ENCODE data around the gene PEAK1. TPM values are rescaled to one million over a fixed set of nuclear protein-coding genes. Genes with fewer than 3 reads are reported as not detected.
"Not testable (repeated sequence)": the region's sequence is repeated elsewhere in the genome, so short reads cannot be mapped to it uniquely, and the experiment has no call there.

PEAK1 gene
- polyA plus RNA-seq, 1 donor, result 39.8 TPM

DNA sequence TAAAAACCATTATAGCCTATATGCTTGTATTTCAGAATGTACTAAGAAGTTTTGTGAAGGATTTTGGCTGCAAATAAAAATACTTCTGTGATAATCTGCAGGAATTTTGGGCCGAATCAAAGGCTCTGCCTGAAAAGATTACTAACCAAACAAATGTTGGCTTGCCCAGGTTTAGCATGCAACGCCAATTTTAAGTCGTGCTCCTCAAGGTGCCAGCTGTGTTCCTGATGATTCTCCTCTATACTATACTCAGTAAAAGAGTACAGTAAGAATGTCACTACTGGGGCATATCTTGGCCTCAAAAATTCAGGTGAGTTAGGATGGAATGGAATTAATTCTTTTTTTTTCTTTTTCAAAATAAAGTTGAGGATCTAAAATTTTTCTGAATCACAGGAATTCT lies 198.2 kb downstream of the PEAK1 start:
- no peak for DNase-seq

DNA sequence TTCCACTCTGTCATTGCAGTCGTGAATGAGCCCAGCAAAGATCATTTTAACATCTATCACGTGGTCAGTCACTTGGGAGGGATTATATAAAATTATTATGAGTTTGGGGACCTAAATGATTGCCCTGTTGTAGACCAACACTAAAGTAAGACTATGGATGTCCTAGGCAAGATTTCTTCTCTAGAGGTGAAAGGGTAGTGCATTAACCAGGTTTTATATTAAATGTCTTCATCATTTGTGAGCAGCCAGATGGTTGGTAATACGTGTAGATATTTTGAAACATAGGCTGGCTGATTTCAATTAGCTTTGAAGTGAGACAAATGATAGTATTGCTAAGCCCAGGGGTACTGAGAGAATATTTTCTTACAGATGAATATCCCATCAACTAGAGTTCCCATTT lies 198.7 kb downstream of the PEAK1 start:
- no peak for DNase-seq

DNA sequence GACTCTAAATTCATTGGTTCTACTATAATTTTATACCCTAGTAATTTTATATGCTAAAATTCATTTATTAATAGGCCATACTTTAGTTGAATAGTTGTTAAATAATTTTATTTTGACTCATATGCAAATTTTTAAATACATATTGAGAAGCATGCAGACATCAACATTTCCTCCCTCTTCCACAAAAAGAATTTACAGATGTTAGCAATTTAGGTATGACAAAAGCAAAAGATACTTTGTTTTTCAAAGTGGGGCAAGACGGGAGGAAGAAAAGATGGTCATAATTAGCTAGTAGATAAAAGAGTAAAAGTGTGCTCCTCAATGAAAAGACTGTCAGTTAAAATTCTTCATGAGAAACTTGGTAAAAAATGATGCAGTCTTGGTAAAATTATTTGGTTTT lies 200.1 kb downstream of the PEAK1 start:
- no peak for DNase-seq

DNA sequence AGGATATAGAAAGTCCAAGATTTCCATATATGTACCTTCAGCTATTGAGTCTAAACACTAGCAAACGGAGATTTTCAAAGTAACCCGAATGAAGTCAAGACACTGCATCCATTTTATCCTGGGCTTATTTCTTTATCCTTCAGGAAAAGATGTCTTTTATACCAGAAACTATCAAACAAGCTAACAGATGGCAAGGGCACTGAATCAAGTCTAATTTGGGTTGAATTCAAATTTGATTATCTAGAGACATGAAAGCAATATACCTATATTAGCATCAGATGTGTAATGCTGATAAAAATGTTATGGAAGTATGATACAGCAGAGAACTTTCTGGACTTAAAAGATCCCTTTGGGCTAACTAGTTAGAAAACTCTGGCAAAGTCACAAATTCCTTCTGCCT lies 210.7 kb downstream of the PEAK1 start:
- no peak for DNase-seq

DNA sequence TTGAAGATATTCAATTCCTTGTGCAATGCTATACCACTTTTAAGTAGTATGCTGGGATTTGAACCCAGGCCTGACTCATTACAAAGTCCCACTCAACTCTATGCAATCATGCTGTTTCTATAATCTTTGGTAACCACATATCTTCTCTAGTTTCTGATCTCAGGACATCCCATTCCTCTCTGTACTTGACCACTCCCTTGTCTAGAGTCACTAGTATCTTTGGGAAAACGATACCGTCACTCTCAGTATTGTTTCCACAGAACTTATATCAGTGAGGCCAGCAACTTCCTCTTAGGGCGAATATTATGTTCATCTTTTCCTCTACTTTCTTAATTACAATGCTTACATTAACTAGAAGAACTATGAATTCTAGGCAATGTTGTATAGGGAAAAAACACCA lies 211.7 kb downstream of the PEAK1 start:
- no peak for DNase-seq

DNA sequence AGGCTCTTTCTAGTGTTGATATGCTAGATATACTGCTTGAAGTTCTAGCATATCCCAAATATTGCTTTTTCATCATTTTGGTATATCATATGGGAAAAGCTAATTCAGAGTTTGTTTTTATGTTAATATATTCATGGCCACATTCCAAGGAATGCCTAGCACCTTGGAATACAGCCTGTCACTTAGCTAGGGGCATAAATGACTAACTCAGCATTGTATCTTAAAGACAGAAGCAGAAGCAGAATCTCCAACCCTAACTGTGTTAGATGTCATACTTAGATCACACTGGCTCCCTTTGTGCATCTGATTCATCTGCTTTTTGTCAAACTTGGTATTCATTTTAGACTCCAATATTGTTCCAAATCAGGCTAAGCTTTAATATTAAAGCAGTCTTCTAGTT lies 218.2 kb downstream of the PEAK1 start:
- DNase-seq, result no peak

DNA sequence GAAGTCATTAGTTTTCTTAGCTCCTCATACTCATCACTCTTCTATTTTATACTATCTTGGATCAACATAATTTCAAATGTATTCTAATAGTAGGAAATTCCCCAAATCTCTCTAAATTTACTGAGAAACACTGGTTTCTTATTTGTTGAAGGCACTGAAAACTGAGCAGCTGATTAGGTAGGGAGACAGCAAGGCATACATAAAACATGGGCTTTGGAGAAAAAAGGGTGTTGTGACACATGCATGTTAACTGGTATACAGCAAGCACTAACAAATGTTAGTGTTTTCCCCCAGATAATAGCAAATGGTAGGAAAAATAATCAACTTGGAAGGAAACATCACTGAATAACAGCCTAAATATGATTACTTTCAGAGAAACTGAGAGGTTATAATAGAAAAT lies 223.5 kb downstream of the PEAK1 start:
- no peak for DNase-seq

DNA sequence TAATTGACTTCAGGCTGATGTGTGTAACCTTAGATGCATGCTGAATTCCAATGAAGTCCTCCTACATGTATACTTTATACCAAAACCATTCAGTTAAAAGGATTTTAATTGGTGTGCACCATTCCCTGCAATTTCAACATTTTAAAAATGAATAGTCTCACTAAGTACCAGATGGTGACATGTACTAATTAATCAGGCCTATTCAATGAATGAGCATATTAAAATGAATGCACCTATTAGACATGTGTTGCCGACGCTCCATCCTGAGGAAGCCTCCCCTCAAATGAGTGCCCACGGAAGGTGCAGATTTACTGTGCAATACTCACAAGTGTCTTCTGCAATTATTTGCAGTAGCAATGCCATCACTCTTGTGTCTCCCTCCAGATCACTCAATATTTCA lies 224.3 kb downstream of the PEAK1 start:
- no peak for DNase-seq

DNA sequence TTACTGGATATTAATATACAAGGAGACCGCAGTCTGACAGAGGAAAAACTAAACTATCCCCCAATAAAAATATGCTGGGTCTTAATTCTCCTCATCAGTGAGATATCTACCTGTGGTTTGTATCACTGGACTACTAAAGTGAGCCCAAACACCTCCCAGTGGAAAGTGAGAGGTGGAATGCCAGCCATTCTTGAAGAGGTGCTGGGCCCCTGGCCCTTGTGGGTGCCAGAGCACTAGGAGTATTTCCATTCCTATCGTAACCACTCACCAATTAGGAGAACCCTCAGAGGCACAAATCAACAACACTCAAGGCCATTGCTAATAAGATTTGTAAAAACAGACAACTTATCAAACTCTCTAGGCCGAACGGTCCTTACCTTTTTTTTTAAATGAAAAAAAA lies 227.5 kb downstream of the PEAK1 start:
- DNase-seq, result no peak

DNA sequence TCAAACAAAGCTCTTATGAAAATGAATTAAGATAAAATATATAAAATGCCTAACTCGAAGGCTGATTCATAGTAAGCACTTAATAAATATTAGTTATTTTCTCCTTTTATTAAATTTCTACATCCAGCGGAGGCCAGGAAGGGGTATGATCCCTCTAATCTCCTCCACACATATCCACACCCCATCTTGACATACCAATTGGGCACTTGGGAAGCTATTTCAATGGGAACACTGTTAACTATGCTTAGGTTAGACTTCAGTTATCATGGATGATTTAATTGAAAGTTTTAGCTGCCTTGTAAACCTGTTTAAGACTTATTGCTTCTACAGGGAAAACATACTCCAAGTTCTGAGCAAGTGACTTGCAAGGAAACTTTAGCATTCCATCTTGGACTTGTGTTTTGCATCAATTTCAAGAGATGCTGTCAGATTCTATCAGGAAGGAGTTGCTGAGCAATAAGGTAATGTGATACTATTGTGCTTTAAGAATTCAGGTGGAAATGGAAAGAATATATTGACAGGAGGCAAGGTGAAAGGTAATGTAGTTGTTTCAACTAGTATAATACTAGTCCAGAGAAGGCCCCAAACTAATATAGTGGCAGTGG lies 228.6 kb downstream of the PEAK1 start:
- no peak for DNase-seq

DNA sequence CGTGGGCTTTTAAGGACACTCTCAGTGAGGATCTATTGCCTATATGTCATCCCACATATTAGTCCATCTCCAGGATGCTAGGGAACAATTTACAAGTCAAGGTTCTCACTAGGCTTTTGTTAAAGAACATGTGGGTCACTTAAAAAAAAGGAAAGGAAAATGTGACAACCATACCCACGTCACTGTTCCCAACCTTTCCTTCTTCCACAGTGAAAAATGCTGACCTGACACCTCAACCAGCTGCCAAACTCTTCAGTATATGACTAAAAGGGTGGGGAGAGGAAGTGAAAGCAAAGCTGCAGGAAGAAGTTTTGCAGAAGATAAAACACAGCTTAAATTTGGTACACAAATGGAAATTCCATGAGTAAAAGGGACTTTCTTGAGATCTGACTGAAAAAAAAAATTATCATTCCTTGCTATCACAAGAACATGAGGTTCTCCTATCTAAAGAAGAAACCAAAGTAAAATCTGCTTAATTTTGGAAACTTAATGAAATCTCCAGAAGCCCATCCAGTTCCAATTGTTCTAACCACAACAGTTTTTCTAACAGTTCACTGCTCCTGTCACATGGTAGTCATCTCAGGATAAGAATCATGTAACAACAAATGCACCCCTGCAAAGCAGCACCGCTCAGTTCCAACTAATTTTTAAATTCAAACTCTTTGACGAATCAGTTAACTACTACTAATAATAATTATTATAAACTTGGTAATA lies 232.0 kb downstream of the PEAK1 start:
- peak; percentile 56 for DNase-seq

DNA sequence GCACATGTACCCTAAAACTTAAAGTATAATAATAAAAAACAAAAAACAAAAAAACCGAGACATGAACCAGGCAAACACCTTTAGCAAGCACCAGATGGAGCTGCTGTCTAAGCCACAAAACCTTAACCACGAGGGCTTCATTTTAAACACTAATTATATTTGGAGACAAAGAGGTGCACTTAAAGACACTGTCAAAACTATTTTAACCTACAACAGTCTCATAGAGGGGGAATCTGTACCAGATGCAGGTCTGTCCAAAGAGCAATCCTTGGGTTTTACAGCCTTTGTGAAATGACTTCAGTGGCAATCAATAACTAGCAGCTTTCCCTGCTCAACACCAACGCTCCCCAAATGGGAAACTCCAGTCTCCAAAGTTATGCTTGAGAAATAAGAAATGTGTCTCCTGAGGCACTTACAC lies 233.3 kb downstream of the PEAK1 start:
- peak; percentile 31 for DNase-seq

DNA sequence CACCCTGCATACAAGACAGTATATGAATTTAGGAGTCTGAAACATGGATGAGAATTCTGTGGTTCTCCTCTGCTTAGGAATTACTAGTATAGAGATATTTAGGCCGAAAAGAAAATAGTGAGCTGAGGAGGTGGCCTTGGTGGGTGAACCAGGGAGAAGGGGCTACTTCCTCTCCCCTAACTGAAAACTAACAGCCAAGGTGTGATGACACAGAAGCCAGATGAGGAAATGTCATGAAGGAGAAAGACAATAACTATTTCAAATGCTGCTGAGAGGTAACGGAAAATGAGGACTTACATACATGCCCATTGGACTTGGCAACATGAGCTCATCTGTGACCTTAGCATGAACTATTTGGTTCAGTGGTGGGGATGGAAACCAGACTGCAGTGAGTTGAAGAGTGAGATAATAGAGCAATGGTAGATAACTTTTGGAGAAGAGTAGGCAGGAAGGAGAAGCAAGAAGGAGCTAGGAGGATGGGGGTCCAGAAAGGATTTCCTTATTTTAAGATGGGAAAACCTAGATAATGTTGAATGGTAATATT lies 234.6 kb downstream of the PEAK1 start:
- DNase-seq, result no peak

DNA sequence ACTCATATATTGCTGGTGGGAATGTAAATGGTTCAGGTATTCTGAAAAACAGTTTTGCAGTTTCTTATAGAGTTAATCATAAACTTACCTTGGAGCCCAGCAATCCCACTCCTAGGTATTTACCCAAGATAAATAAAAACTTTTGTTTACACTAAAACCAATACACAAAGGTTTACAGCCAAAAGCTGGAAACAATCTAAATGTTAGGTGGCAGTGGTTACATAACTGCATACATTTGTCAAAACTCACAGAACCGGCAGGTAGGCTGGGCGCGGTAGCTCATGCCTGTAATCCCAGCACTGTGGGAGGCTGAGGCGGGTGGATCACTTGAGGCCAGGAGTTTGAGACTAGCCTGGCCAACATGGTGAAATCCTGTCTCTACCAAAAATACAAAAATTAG lies 235.6 kb downstream of the PEAK1 start:
- DNase-seq, result not testable (repeated sequence)

DNA sequence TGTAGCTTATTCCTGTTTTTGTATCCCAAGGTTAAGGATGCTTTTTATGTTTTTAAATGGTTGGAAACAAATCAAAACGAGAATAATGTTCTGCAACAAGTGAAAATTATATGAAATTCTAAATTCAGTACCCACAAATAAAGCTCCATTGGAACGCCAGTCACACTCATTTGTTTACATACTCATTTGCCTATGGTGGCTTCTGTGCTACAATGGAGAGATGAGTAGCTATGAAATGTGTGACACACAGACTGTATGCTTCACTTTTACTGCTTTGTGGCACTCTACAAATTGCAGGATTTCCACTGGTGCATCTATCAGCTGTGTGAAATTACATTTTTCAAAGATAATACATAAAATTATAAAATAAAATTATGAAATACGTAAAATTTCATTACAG lies 236.8 kb downstream of the PEAK1 start:
- no peak for DNase-seq

DNA sequence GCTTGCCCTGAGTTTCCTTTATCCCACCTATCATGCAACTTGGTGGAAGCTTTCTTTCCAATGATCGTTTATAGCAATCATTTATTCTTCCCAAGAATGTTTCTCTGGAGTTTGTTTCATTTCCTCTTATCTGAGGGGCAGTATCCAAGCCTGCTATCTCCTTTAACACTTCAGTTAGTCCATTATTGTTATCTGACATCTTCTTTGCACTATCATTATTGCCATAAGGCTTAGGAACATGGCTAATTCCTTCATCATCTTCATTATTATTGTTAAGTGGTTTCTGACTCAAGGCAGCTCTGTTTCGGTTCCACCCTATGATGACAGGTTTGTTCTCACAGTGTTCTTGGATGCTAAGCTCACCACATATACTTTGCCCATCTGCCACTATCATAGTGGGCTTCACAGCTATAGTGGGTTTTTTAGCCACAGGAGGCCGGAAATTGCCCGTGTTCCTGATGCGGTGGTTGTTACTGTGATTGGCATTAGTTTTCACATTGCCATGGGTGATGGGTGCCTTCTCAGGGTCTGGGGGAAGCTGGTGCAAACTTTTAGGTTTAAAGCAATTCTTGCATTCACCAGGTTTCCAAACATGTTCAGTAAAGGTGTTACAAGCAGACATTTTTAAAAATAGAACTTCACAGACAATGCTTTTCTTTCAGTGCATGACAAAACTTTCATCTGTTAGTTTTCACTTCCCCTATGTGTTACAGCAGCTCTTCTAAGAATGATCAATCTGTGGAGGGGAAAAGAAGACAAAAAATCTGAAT lies 238.4 kb downstream of the PEAK1 start:
- DNase-seq, result no peak

DNA sequence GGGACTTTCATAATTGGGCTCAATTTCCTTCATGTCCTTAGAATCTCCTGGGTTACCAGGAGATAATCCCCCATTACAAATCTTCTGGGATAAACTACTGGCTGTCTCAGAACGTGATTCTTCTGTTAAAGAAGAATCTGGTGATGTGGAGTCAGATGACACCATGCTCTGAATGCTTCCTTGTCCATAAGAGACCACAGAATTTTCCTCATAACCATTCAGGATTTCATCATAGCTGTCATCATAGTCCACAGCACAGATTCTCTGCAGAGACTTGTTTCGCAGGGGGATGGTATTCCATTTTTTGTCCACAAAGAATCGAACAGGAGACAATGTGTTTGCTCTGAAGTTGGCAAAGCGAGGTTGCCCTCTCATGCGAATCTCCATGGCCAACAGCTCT lies 239.1 kb downstream of the PEAK1 start:
- no peak for DNase-seq

DNA sequence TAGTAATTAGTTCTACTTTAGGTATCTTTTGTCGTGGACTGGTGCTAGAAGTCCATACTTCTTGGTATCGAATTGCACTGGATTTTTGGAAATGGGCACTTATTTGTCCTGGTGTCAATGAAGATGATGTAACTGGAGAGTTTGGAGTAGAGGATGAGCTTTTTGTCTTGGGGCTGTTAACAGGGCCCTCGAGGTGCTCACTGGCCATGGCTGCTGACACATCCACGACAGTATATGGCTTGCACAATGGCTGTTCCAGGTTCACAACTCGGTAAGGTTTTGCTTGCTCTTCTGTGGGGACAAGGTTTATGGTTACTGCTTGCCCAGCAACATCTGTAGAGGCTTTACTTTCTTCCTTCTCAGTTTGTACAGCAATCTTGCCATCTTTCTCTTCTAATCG lies 239.6 kb downstream of the PEAK1 start:
- DNase-seq, result no peak

DNA sequence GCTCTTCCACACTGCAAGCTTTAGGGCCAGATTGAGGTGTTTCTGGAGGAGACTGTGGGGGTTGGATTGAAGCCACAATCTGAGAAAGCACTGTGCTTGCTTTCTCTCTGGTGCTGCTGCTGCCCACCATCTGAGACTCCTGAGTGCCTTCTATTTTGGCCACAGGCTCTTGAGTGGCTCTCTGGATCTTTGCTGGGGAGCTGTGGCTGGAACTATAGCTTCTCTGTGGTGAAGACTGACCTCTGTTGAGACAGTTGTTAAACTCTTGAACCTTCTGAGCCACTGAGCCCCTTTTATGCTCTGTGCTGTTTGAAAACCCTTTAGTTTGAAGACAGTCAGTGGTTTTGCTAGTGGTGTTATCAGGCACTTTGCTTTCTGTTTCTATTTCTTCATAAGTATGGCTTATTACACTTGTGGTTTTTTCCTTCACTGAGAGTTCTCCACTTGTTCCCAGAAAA lies 240.3 kb downstream of the PEAK1 start:
- DNase-seq, result no peak

DNA sequence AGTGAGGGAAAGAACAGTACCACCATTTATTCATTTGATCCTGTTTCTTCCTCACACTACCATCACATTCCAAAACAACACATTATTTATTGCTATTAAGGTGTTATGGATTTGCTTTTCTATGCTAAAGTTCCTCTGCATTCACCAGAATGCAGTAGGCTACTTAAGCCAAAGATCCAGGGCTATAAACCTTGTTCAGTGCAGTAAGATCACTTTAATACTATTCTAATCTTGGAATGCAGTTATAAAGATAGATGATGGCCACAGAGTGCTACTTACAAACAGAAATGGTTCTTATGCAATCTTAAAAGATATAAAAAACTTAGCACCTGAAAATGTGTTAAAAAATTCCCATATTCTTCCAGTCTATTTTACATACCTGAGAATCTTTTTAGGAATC lies 241.5 kb downstream of the PEAK1 start:
- no peak for DNase-seq

DNA sequence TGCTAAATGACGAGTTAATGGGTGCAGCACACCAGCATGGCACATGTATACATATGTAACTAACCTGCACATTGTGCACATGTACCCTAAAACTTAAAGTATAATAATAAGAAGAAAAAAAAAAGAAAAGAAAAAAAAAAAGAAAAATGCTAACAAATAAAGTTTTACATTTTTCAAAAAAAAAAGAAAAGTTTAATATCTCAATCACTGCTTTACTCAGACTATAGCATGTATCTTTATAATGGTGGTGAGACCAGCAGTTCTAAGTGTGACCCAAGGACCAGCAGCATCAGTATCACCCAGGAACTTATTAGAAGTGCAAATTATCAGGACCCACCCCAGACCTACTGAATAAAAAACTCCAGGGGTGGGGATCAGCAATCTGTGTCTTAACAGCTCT lies 243.8 kb downstream of the PEAK1 start:
- not testable (repeated sequence) for DNase-seq

DNA sequence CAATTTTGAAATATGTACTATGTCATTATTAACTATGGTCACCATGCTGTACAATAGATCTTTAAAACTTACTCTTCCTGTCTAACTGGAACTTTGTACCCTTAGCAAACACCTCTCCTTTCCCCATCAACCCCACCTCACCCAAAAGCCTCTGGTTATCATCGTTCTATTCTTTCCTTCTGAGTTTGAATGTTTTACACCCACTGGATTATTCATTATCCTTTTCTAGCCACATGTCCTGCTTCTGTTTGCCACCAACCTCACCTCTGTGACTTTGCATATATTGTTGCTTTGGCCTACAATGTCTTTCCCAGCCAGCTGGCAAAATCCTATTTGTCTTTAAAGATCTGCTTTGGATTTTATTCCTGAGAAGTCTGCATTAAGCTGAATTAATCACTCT lies 246.4 kb downstream of the PEAK1 start:
- no peak for DNase-seq

DNA sequence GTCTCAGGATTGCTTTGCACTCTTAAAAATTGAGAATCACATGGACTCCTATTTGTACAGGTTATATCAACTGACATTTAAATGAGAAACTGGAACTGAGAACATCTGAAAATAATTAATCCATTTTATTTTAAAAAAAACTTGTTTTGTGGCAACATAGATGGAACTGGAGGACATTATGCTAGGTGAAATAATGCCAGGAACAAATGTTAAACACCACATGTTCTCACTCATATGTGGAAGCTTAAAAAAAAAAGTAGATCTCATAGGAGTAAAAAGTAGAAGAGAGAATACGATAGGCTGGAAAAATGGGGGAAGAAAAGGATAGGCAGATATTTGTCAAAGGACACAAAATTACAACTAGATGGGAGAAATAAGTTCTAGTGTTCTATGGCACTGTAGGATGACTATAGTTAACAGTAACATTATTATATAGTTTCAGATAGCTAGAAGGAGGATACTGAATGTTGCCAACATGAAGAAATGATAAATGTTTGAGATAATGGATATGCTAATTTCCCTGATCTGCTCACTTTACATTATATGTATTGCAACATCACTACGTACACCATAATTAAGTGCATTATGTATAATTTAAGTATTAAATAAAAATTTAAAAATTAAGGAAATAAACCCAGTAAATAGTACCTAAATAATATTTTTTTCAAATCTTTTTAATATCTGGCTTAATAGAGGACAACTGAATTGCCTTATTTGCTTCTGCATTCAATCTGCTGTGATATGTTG lies 248.5 kb downstream of the PEAK1 start:
- DNase-seq, result no peak

All from hindlimb muscle (tissue), 1 donor.